NCI-H510A (cell line): ENCODE measurements around the gene PTPN9.
"Not testable (repeated sequence)": the region's sequence is repeated elsewhere in the genome, so short reads cannot be mapped to it uniquely, and the experiment has no call there.

Experiments used
- DNase-seq: peaks from one replicate; lab custom pipeline; 2025; lab: John Stamatoyannopoulos, UW

PTPN9 gene

DNA sequence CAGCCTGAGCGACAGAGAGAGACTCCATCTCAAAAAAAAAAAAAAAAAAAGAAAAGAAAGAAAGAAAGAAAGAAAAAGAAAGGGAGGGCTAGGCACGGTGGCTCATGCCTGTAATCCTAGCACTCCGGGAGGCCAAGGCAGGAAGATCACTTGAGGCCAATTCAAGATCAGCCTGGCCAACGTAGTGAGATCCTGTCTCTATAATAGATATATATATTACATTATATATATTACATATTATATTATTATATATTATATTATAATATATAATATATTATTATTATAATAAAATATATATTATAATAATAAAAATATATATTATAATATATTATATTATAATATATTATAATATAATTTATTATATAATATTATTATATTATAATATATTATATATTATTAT is 48.9 kb downstream of the PTPN9 start:
- DNase-seq, result no peak

DNA sequence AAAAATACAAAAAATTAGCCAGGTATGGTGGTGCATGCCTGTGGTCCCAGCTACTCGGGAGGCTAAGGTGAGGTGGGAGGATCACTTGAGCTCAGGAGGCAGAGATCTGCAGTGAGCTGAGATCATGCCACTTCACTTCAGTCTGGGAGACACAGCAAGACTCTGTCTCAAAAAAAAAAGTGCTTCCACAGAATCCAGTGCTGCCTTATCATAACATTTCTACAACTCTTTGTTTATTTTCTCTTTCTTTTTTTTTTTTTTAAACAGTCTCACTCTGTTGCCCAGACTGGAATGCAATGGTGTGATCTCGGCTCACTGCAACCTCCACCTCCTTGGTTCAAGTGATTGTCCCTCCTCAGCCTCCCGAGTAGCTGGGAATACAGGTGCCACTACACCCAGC is 53.4 kb downstream of the PTPN9 start:
- DNase-seq, result not testable (repeated sequence)

DNA sequence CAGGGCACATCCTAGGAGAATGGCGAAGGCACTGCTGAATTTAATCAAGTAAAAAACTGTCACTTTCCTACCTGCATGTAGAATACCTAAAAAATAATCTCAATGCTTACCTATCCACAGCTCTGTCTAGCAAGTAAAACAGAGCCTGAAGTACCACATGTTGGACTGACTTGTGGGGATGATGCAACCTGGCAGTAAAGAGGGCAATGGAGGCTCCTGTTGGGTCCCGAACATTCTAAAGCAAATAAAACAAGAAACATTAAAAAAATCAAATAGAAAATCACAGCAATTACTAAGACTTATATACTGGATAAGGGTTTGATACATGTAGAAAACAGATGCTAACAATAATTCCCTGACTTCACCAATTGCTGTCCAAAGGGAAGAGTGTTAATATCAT is 56.1 kb downstream of the PTPN9 start:
- DNase-seq, result no peak

DNA sequence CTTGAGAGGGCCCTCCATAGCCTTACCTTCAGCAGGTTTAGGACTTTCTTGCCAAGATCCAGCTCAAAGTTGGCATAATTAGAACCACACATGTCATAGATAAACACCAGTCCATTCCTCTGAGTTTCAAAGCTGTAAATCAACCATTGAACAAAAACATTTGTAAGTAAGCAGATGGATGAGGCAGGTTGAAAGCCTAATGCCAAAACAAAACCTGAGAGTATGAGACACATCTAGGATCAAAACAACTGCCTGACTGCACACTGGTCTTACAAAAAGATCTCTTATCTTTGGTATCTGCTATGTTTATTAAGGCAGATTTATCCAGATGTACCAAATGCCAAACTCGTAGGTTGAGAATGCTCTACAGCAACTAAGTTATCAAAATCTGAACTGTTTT is 61.9 kb downstream of the PTPN9 start:
- DNase-seq, result no peak

DNA sequence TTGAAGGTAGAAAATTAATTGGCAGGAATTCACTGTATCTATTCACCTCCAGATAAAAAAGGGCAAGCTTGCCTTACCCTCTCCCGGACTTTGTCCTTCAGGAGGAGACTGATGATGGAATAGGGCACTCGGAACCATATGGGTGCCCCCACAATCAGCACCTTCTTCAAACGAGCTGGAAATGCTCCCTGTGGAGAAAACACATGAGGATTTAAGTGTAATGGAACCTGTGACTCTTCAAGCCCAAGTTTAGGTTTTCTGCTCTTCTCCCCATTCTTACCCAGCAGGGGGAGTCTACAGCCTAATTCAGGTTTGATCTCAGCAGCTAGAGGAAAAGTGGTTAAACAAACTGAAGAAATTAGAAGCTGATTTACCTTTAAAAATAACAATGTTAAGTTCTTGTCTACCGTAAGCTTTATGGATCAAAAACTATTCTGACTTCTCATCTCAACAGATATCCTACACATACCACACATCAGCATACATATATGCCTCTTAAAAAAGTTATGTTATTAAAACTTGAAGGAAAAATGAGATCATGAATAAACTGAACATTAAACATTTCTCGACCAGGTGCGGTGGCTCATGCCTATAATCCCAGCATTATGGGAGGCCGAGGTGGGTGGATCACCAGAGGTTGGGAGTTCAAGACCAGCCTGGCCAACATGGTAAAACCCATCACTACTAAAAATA is 70.1 kb downstream of the PTPN9 start:
- DNase-seq, result no peak

DNA sequence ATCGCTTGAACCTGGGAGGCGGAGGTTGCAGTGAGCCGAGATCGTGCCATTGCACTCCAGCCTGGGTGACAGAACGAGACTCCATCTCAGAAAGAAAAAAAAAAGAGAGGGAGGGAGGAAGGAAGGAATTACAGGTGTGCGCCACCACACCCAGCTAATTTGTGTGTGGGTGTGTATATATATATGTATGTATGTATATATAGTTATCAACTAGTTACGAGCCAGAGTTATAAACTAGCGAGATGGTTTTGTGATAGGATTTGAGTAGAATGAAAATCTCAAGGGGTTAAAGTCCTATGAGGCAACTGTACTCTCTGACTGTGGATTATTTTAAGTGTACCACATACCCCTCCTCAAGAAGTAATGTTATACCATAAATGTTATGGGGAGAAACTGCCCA is 76.8 kb downstream of the PTPN9 start:
- DNase-seq, result no peak

DNA sequence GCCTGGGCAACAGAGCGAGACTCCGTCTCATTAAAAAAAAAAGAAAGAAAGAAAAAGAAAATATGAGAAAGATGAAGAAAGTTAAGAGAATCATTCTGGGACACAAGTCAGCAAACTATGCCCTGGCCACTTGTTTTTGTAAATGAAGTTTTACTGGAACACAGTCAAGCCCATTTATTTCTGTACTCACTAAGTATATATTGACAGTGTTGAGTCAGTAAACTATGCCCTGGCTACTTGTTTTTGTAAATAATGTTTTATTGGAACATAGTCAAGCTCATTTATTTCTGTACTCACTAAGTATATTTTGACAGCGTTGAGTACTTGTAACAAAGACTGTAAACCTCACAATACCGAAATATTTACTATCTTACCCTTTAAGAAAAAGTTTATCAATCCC is 85.4 kb downstream of the PTPN9 start:
- no peak for DNase-seq

DNA sequence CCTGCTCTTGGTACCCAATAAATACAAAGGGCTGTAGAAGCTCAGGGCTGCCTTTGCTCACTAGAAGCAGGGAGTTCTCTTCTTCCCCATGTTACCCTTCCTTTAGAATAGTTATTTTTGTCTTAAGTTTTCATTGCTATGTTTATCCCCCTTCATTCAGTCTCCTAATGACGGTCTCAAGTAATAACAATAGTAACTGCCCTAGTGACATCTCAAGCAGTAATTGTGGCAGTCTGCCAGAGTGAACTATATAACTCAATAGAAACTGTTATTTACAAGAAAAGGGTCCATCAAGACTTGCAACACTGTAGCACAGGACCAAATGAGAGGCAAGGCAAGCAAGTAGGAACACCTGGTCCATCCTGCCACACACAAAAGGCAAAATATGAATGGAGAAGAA is 95.2 kb downstream of the PTPN9 start:
- no peak for DNase-seq

DNA sequence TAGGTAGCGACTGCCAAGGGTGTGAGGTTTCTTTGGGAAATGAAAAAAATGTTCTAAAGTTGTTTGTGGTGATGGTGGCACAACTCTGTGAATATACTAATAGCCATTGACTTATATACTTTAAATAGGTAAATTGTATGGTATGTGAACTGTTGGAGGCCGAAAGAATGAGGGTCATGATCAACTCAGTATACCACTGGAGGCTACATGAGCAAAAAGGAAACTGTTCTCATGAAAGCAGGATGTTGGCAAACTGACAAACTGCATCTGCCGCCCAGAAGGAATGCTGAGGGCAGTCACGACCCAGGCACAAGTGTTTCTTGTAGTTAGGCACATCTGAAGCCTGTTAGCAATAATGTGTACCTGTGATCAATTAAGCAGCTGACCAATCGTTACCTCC is 95.6 kb downstream of the PTPN9 start:
- DNase-seq, result not testable (repeated sequence)

DNA sequence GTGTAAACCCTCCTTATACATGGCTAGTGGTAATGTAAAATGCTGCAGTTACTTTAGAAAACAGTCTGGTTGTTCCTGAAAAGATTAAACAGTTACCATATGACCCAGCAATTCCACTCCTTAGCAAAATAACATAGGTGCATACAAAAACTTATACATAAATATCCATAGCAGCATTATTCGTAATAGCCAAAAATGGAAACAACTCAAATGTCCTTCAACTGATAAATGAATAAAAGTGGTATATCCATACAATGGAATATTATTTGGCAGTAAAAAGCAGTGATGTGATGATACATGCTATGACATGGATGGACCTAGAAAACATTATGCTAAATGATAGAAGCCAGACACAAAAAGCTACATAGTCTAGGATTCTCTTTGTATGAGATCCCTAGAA is 96.0 kb downstream of the PTPN9 start:
- no peak for DNase-seq

DNA sequence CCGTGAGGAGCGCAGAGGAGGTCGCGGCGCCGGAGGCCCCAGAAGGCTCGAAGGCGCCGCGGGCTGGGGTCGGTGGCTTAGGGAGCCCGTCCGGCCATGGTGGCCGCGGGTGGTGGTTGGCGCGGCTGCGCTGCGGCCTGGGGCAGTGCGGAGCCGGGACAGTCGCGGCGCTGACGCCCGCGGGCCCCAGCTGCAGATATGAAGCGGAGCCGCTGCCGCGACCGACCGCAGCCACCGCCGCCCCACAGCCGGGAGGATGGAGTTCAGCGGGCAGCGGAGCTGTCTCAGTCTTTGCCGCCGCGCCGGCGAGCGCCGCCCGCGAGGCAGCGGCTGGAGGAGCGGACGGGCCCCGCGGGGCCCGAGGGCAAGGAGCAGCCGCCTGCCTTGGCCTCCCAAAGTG is 98.7 kb downstream of the PTPN9 start:
- DNase-seq, result not testable (repeated sequence)

DNA sequence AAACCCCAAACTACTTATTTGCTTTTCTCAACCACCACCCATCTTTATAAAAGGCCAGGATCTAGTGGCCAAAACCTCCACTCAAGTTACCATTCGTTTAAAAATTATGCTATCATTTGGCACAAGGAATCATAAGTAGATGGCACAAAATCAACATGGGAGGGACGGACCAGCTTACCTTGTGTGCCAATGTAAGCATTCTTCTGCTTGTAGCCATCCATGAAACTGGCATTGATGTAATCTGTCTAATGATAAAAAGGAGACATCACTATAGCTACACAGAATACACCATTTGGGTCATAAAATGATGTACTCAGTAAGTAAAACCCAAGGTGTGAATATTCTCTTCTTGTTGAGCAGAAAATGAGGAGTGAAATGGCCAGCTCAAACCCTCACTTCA is 99.4 kb downstream of the PTPN9 start:
- DNase-seq, result no peak

DNA sequence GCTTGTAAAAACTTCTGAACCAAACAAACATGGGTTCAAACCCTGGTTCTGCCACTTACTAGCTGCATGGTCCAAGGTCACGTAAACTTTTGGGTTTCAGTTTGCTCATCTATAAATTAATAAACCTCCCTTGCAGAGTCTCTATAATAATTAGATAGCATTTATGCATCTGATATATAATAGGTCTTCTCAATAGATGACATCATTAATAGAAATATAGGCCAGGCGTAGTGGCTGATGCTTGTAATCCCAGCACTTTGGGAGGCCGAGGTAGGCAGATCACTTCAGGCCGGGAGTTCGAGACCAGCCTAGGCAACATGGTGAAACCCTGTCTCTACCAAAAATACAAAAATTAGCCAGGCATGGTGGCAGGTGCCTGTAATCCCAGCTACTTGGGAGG is 102.0 kb downstream of the PTPN9 start:
- DNase-seq, result not testable (repeated sequence)

DNA sequence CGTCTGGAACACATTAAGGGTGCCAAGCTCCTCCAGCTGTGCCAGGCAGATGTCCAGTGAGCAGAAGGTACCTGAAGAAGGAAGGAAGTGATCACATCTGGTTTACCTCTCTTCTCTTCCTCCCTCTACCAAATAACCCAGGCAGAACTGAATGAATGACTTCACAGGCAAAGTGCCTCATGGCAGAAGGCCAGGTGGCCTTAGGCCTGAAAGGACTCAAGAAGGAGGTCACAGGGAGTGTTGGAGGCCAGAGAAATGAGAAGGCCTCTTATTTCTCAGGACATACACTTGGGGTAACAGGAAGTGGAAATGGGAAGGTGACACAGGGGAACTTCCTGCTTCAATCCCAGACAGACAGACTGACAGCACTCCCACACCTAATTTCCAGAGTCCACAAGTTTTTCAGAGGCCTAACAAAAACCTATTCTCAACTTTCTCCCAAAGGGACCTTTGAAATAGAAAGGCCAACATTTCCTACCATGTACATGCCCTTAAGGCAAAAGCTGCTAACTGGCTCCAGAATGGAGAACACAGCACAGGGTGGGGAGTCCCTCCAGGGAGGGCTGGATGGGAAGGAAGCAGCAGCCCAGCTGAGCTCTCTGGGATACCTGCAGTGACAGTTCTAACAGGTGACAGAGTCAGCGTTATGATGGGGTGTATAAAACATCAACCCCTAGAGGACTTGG is 110.1 kb downstream of the PTPN9 start:
- DNase-seq, result no peak

DNA sequence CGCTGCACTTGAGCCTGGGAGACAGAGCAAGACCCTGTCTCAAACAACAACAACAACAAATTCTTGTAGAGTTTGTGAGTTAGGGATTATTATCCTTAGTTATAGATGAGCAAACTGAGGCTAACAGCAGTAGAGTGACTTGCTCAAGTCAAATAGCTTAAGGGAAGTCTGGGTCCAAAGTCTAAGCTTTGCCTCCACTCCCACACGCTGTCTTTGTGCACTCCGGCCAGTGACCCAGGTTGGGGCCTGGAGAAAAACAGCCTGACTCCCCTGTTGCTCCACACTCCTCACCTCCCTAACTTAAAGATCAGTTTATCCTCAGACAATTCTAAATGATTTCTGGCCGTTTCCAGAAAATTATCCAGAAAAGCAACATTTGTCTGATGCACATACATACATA is 118.5 kb downstream of the PTPN9 start:
- no peak for DNase-seq

DNA sequence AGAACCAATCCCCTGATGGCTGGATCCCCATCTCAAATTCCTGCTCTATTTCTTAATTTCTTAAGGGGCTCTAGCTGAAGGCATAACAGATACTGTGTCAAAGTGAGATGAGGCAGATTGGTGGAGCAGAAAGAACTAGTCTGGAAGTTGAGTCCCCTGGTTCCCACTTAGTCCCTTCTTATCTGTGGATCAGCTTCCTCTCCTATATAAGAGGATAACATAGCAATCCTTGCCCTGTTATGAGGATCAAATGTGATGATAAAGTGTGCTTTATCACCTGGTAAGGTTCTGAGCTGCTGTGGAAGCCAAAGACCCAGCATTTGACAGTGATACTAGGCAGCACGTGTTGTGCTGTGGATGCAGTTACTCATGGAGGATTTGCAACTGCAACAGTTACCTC is 119.5 kb downstream of the PTPN9 start:
- DNase-seq, result no peak

DNA sequence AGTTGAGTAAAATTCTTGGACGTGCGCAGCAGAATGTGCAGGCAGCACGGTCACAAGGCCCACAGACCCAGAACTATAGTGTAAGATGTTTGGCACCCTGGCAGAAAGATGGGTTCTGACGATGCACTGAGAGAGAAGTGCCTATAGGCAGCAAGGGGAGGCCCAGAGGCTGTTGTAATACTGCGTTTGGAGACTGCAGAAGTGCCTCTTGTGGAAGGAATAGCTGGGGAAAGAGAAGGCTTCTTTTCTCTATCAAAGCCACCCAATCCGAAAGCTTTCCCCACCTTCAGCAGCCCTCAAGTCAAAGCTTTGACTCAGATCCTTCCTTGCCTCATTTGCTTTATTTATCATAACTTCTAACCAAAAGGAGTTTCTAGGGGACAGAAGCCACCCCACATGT is 122.4 kb downstream of the PTPN9 start:
- DNase-seq, result no peak

DNA sequence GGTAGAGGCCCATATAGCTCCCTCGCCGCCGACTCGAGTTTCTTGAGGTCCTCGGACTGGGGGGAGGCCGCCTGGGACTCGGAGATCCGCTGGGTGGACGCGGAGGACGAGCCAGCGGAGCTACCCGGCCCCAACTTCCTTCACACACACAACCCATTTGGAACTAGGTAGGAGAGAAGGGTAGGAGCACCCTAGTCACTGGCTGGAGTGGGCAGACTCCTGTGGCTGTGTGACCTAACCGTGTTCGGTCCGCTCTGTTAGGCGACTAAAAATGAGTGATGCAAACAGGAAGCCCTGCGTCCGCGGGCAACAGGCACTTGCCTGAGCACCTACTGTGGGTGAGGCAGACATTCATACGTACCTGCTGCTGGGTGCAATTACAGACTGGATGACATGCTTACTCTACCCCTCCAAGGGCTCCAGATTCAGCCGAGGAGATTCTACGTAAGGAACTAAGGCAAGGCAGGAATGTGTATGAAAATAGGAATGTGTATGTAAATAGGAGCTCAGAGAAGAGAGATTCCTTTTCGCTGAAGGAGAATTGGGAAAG is 123.1 kb downstream of the PTPN9 start:
- peak; percentile 60 for DNase-seq

DNA sequence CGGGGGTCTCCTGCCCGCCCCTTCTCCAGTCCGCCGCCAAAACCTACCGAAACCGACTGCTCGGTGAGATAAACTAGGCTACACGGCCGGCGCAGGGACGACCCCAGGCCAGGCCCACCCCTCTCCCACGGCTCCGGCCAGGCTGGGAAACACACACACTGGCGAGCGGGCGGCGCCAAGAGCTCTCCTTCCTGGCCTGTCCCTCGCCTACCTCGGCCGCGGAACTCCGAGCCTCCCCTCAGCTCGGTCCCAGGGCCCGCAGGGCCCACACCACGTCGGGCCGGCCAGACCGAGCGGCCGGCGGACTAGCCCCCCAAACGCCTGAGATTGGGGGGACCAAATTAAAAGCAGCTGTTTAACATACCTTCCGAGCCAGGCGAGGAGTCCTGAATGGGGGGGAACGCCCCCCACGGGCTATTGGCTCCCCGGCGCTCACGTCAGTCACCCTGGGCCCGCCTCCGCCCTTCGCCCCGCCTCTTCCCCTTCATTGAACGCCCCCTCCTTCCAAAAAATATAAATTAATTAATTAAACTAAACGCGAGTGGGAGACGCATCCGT is 123.6 kb downstream of the PTPN9 start:
- DNase-seq, result peak; percentile 38

DNA sequence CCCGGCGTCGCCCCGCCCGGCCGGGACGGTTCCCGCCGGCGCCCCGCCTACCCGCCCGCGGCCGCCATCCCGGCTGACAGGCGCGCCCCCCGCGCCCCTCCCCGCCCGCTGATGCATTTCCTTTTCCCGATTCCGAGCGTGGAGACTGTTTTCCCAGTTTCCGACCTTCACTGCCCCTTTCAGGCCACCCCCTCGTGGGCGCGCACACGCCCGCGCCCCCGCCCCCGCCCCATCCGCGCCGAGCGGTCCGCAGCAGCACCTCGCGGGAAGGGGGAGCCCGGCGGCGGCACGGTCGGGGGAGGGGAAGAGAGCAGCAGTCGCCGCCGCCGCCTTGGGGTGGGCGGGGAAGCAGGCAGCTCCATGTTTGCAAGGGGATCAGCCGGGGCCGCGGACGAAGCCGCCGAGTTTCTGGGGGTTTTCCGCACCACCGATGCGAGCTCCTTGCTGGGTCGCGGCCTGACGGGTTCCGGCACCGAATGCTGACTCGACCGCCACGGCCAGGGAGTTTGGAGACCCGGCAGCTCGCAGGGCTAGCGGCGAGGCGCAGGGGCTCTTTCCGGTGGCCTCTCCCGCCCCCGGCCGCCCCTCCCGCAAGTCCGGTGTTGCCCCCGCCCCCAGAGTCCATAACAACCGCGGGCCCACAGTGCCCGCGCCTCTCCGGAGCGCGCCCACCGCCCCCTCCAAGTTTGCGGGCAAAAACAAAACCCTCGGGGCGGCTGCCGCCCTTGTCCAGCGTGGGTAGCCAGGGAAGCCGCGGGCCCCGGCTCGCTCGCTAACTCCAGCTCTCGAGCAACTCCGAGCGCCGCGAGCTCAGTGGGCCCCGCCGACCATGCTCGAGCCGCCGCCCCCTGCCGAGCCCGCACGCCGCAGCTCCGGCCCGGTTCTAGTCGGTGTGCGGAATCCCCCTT is 124.4 kb downstream of the PTPN9 start:
- DNase-seq, result peak; percentile 37

DNA sequence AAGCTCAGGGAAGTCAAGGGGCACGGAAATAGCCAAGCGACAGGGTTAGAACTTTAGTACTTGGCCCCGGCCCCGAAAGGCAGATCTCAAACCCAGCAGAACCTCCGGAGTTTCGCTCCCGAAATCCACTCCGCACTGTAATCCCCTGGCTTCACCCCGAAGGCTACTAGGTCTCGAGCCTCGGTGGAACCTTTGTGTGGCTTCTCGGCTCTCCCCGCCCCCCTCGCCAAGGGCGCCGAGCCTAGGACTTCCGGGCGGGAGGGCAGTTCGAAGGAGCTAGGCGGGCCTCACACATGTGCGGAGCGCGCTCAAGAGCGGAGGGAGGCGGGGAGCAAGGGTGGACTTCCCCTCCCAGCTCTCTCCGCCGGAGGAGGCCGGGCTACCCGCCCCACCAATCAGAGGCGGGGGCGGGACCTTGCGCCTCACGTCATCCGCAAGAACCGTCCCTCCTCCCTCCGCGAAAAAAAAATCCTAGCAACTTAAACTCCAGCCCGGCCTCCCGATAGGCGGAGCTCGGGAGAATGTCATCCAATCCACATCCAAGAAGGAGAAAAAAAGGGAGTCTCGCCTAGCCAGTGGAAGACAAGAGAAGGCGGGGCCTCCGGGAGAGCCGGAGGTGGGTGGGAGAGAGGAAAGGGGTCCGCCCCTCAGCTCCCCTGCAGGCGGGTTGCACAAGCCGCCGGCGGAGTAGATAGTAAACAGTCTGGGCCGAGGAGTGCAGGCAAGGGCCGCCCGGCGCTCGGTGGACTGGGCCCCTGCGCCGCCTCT is 125.2 kb downstream of the PTPN9 start:
- DNase-seq, result peak; percentile 99
